Effector CD8-positive, alpha-beta T cell (primary cell): ENCODE results near the gene GJA4.
"Not testable (repeated sequence)": the region's sequence is repeated elsewhere in the genome, so short reads cannot be mapped to it uniquely, and the experiment has no call there.

Source experiments
- DNase-seq: peaks from one replicate; lab custom pipeline; 2025; lab: John Stamatoyannopoulos, UW

The GJA4 gene

GRCh38 chr1:34770891-34771504 lies 21.8 kb upstream of the GJA4 start:
- no peak for DNase-seq

DNA sequence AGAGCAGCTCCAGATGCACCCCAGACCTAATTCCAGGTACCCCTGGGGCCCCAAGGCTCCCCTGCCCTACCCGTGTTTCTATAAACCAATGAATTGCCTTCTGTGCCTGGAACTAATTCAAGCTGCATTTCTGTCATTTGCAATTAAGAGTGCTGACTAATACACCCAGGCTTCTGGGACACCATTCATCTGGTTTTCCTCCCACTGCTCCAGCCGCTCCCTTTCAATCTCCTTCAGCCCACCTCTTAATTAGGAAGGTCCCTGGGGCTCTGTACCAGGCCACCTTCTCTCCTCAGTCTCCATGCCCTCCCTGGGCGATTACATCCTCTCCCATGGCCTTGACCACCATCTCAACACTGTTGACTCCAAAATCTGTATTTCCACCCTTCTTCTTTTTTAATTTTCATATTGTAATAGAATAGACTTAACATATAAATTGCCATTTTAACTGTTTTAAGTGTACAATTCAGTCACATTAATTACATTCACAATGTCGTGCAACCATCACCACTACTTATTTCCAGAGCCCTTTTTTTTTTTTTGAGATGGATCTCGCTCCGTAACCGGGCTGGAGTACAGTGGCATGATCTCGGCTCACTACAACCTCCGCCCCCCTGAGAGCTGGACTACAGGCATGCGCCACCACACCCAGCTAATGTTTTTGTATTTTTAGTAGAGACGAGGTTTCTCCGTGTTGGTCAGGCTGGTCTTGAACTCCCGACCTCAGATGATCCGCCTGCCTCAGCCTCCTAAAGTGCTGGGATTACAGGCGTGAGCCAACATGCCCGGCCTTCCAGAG lies 21.0 kb upstream of the GJA4 start:
- no peak for DNase-seq

- not testable (repeated sequence) for DNase-seq
These were observed 19.7 kb upstream of the GJA4 start for GRCh38 chr1:34773114-34773513.

GRCh38 chr1:34774957-34775356 lies 17.8 kb upstream of the GJA4 start:
- no peak for DNase-seq

DNA sequence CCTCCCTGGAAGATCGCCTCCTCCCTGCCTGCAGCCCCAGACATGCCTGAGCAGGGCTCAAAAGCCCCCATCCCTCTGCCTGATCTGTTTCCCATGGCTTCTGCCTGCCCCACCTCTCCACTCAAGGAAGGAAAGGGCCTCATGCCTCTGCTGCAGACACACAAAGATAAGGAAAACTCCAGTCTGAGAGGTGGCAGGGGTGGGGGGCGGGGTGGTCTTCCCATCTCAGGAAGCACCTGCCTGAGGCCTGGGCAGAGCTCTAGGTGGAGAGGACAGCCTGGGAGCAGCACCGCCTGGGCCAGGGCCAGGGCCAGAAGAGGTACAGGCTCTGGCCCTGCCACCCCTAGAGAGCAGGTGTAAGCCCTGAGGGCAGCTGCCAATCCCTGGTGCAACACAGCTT lies 15.9 kb upstream of the GJA4 start:
- no peak for DNase-seq

DNA sequence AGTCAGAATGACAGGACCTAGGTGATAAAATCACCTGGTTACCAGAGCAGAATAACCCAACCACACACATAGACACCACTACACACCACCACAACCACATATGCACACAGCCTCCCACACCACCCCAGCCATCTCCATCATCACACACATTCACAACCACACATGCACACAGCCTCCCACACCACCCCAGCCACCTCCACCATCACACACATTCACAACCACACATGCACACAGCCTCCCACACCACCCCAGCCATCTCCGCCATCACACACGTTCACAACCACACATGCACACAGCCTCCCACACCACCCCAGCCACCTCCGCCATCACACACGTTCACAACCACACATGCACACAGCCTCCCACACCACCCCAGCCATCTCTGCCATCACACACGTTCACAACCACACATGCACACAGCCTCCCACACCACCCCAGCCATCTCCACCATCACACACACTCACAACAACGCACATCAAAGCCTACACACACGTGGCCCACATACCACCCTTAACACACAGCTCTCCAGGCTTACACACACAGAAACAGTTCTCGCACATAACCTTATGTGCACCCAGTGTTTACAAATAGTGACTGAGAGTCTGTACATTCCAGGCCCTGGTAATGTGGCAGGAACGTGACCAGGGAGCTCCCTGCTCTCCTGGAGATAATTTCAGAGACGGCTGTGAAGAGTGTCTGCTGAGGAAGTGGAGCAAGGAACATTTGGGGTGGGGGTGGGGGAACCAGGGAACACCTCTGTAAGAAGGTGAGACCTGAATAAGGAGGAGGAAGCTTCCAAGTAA lies 15.1 kb upstream of the GJA4 start:
- DNase-seq: no peak

DNA sequence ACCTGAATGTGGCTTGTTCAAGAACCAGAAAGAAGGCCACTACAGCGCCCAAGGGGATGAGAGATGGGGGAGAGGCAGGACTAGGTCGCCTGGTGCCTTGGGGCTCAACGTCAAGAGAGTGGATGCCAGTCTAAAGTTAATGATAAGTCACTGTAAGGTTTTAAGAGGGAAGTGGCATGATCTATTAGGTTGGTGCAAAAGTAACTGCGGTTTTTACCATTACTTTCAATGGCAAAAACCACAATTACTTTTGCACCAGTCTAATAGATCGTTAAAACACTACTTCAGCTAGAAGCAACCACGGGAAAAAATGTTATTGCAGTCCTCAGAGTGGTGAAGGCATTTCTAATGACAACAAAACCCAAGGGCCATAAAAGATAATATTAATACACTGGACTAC lies 14.4 kb upstream of the GJA4 start:
- DNase-seq: no peak

DNA sequence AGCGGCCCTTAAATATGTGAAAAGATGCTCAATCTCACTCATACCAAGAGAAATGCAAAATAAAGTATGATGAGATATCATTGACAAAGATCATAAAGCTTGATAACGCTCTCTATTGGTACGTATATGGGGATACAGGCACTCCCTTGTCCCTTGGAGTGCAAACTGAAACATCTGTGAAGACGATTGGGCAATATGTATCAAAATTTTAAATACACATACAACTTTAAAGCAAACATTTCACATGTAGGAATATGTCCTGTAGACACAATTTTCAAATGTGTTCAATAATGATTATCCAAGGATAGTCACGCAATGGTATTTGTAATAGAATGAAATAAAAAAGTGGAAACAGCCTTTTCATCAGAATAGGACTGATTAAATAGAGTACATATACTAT lies 13.8 kb upstream of the GJA4 start:
- no peak for DNase-seq

DNA sequence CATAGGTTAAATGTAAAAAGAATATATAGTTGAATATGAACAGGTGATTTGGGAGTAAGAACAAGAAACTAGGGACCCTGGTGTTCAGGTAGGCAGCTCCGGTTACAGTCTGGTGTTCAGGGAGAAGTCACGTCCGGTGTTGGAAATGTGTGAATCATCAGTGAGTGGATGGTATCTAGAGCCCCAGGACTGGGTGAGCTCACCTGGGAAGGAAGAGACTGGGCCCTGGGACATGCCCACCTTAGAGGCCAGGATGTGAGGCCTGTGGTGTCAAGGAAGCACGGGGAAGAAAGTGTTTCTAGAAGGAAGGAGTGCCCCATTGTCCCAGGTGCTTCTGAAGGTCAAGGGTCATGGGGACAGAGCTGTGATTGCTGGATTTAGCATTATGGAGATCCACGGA lies 13.3 kb upstream of the GJA4 start:
- DNase-seq: no peak

GRCh38 chr1:34779962-34780361 lies 12.8 kb upstream of the GJA4 start:
- no peak for DNase-seq

DNA sequence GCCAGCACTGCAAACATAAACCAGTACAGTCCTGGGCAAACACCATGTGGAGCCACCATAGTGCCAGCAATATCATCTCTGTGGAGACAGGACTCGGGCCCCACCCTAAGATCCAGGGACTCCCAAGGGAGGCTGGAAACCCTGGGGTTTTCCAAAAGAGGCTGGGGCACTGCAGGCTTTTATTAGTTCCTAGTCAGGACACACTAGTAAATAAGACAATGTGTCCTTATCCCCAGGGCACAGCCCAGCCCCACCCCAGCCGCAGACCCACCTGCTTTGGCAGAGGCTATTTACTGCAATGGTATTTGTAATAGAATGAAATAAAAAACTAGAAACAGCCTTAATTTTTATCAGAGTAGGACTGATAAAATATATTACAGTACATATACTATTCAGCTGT lies 12.3 kb upstream of the GJA4 start:
- no peak for DNase-seq

DNA sequence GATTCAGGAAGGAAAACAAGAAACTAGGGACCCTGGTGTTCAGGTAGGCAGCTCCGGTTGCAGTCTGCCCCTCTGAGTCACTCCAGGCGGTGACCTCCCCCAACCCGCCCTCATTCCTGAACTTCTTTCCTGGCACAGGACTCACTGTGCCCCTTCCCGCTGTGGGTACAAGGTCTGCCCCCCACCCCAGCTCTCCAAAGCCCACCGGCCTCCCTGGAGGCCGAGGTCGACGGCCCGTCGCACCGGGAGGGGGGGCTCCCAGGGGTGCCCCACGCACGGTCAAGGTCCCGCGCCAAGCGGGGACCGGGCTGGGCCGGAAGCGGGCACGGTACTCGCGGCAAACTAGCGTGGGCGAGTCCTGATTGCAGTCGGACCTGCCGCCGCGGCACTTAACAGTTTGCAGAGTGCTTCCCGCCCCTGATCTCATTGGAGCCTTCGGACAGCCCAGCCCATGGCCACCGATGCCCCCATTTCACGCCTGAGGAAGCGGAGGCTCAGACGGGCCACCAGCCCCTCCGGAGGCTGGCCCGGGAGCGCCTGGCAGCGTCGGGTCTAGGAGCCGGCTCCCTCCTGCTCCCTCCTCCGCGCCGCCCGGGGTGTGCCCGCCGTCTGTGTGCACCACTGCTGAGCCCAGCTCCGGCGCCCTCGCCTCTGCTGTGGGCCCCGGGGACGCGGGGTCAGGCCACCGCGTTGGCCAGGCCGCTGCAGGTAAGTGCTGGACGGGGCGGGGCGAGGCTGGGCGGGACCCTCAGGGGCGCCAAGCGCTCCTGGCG lies 11.5 kb upstream of the GJA4 start, which contains the start of gene GJB3:
Gene GJB3 (plus strand): TSS at position 144 of the 773 bp plus-strand sequence. CDS start 3,549 bp downstream, outside the sequence.
- no peak for DNase-seq

- DNase-seq: no peak
These were observed 10.9 kb upstream of the GJA4 start for GRCh38 chr1:34781844-34782391.

- no peak for DNase-seq
These were observed 8.0 kb upstream of the GJA4 start for GRCh38 chr1:34784751-34785221.

DNA sequence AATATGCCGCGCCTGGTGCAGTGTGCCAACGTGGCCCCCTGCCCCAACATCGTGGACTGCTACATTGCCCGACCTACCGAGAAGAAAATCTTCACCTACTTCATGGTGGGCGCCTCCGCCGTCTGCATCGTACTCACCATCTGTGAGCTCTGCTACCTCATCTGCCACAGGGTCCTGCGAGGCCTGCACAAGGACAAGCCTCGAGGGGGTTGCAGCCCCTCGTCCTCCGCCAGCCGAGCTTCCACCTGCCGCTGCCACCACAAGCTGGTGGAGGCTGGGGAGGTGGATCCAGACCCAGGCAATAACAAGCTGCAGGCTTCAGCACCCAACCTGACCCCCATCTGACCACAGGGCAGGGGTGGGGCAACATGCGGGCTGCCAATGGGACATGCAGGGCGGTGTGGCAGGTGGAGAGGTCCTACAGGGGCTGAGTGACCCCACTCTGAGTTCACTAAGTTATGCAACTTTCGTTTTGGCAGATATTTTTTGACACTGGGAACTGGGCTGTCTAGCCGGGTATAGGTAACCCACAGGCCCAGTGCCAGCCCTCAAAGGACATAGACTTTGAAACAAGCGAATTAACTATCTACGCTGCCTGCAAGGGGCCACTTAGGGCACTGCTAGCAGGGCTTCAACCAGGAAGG lies 7.4 kb upstream of the GJA4 start:
- DNase-seq: no peak

DNA sequence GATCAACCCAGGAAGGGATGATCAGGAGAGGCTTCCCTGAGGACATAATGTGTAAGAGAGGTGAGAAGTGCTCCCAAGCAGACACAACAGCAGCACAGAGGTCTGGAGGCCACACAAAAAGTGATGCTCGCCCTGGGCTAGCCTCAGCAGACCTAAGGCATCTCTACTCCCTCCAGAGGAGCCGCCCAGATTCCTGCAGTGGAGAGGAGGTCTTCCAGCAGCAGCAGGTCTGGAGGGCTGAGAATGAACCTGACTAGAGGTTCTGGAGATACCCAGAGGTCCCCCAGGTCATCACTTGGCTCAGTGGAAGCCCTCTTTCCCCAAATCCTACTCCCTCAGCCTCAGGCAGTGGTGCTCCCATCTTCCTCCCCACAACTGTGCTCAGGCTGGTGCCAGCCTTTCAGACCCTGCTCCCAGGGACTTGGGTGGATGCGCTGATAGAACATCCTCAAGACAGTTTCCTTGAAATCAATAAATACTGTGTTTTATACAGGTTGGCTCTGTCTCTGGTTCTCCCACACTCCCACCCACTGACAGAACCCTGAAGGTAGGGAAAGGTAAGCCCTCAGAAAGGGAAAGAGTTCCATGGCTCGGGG lies 6.8 kb upstream of the GJA4 start:
- DNase-seq: no peak

- DNase-seq: peak; percentile 18
These were observed 6.1 kb upstream of the GJA4 start for GRCh38 chr1:34786521-34787325.

DNA sequence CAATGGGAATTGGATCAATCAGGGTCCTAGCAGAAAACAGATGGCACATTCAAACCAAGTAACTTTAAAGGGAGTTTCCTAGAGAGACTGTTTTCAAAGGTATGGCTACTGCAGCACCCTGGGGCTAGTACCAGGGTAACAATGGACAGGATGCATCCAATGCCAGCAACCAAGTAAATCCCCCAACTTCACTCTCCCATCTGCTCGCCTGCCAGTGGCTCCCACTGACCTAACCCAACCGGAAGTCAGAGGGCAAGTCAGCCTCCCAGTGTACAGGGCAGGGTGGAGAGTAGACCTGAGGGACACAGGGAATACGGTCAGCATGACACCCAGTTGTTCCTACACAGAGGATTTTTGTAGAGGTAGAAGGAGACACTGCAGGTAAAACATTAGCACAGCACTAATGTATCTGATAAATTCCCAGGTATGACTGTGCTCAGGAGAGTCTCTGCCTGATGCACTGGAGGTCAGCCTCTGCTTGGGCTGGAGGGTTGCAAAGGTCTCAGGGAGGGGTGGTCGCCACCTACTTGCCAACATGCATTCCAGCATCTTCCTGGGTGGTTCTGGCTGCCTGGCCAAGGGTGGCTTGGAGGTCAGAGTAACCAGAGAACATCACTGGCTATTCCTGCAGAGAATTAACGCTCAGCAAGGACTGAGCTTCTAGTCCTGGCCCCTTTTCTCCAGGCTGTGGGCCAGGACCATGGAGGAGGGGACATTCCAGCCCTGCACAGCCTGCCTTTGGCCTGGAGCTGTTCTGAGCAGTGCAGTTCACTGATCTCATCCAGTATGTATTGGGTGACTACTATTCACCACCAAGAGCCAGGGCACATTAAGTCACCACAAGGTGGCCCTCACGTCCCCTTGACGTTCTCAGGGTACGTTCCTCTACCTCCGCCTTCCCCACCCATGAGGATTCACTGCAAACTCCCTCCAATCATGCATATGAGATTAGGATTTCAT lies 5.1 kb upstream of the GJA4 start:
- DNase-seq: no peak

DNA sequence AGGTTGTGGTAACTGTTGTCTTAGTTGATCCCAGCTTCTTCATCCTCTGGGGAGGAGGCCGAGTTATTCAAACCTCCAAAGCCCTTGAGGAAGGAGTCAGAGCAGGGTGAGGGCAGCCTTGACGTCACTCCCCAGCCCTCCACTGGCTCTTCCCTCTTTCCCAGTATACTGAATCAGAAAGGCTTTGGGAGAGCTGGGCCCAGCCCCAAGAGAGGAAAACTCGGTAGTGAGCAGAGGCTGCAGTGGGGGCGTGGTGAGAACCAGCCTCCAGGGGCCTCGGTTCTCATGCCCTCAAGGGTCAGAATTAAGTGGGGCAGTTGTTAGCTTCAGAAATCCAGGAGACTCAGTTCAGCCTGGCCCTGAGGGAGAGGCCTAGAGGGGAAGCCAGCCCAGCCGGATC lies 1.8 kb upstream of the GJA4 start:
- DNase-seq: no peak
